ENCODE data around the gene ECE1.
"Not testable (repeated sequence)": the region's sequence is repeated elsewhere in the genome, so short reads cannot be mapped to it uniquely, and the experiment has no call there.

ECE1 gene

GRCh38 chr1:21285055-21285372, 5.2 kb downstream of the ECE1 start:
- WGBS (ENCODE audit: extremely low coverage, insufficient coverage, insufficient read length): no CpG with 5 or more reads among the region's 2 CpGs

DNA sequence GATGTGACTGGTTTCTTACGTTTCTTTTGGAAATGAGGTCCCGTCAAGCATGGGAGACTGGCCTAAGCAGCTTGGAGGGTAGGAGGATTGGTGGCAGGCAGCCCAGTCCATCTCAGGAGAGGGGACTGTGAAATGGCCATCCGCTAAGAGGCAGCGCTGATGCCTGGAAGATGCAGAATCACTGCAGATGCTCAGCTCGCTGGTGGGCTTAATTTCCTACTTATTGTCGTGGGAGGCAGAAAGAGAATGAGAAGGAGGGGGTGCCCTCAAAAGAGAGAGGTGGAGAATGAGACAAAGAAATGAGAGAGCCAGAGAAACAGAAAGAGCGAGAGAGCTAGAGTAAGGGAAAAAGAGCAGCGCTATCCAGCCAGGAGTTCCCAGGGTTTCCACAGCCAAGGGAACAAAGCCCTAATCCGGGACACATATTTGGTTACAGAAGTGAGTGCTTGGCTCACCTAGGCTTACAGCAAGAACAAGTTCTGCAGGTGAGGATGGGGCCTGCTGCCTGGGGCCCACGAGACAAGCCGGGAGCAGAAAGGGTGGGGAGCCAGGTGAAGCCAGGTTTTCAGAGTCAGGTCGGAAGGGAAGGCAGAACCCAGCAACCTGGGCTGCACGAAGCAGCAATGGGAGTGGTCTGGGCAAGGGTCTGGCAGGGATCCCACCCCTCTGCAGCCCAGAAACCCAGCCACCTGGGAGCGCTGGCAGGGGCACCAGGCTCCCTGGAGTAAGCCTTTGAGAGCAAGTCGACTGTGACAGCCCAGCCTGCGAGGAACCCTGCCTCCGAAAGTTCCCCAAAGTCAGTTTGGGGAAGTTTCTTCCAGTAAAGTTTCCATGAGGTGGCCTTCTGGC, 5.8 kb downstream of the ECE1 start:
- no peaks in the 10 kb centered on the region for H3K9me3 ChIP-seq (ENCODE audit: insufficient read depth, low read depth, low read length)
- no peak overlapping the region for H3K27ac ChIP-seq (ENCODE audit: low read depth, low read length)
- no CpG with 5 or more reads among the region's 17 CpGs for WGBS (ENCODE audit: extremely low coverage, insufficient coverage, insufficient read length)
- H4K12ac ChIP-seq (ENCODE audit: low read depth, low read length): no peak overlapping the region
- H3K4me3 ChIP-seq (ENCODE audit: low read depth, low read length): no peak overlapping the region
- no peak overlapping the region for H2AFZ ChIP-seq (ENCODE audit: insufficient read depth, low read length, poor library complexity)
- H4K8ac ChIP-seq (ENCODE audit: low read depth, low read length): no peak overlapping the region
- no peaks in the 10 kb centered on the region for H3K79me2 ChIP-seq (ENCODE audit: control insufficient read depth, insufficient read depth, low read length, poor library complexity)
- H3K9ac ChIP-seq (ENCODE audit: low read length): no peak overlapping the region
- no peaks in the 10 kb centered on the region for H3K36me3 ChIP-seq (ENCODE audit: control insufficient read depth in 1 of 2, insufficient read depth in 2 of 2, low read length in 2 of 2)
- peaks cover 2 to 11% of the 10 kb centered on the region in 2 experiments for H3K4me1 ChIP-seq (ENCODE audit: control insufficient read depth in 1 of 2, insufficient read depth in 2 of 2, low read length in 2 of 2)
- H2BK5ac ChIP-seq (ENCODE audit: low read depth, low read length, poor library complexity): no peak overlapping the region
- no peaks in the 10 kb centered on the region for H3K79me1 ChIP-seq (ENCODE audit: low read length)
- no peak overlapping the region for H3K4ac ChIP-seq (ENCODE audit: low read depth, low read length)
- no peak overlapping the region for H2BK12ac ChIP-seq (ENCODE audit: low read length)
- no peak overlapping the region for H2AK5ac ChIP-seq (ENCODE audit: low read length)
- DNase-seq: peak in 1 of 2 donors; percentile 24
- no peak overlapping the region for H3K14ac ChIP-seq (ENCODE audit: low read length)
- H3K4me2 ChIP-seq (ENCODE audit: low read length): no peak overlapping the region
- H3K27me3 ChIP-seq (ENCODE audit: insufficient read depth, low read length): no peaks in the 10 kb centered on the region
- H4K91ac ChIP-seq (ENCODE audit: low read depth, low read length): no peak overlapping the region
- H3K23ac ChIP-seq (ENCODE audit: low read length): no peak overlapping the region
- H3K18ac ChIP-seq (ENCODE audit: low read length): no peak overlapping the region
- no peak overlapping the region for H2BK120ac ChIP-seq (ENCODE audit: insufficient read depth, low read length, poor library complexity)

More at GRCh38 chr1:21285055-21285372, 5.2 kb downstream of the ECE1 start:
- Histone ChIP-seq H2BK120ac (ENCODE audit: insufficient read depth, low read length, poor library complexity) (no peak overlapping the region), H3K79me2 (ENCODE audit: control insufficient read depth, insufficient read depth, low read length, poor library complexity) (peaks cover 4% of the 10 kb centered on the region), H3K14ac (ENCODE audit: low read length) (no peak overlapping the region), H2AFZ (ENCODE audit: insufficient read depth, low read length, poor library complexity) (no peak overlapping the region), H3K4me2 (ENCODE audit: low read length) (no peak overlapping the region), H3K18ac (ENCODE audit: low read length) (no peak overlapping the region), H4K12ac (ENCODE audit: low read depth, low read length) (no peak overlapping the region), H2BK5ac (ENCODE audit: low read depth, low read length, poor library complexity) (no peak overlapping the region), H3K9ac (ENCODE audit: low read length) (no peak overlapping the region), H3K9me3 (ENCODE audit: insufficient read depth, low read depth, low read length) (no peaks in the 10 kb centered on the region), H2BK12ac (ENCODE audit: low read length) (no peak overlapping the region), H3K4me3 (ENCODE audit: low read depth, low read length) (no peak overlapping the region), H3K27ac (ENCODE audit: low read depth, low read length) (no peak overlapping the region), H3K4ac (ENCODE audit: low read depth, low read length) (no peak overlapping the region), H3K23ac (ENCODE audit: low read length) (no peak overlapping the region), H3K4me1 (ENCODE audit: control insufficient read depth in 1 of 2, insufficient read depth in 2 of 2, low read length in 2 of 2) (peaks cover 5 to 10% of the 10 kb centered on the region in 2 experiments), H4K8ac (ENCODE audit: low read depth, low read length) (no peak overlapping the region), H3K27me3 (ENCODE audit: insufficient read depth, low read length) (no peaks in the 10 kb centered on the region), H3K79me1 (ENCODE audit: low read length) (peaks cover 3% of the 10 kb centered on the region), H4K91ac (ENCODE audit: low read depth, low read length) (no peak overlapping the region), H2AK5ac (ENCODE audit: low read length) (no peak overlapping the region), H3K36me3 (ENCODE audit: control insufficient read depth in 1 of 2, insufficient read depth in 2 of 2, low read length in 2 of 2) (no peaks in the 10 kb centered on the region)
- DNase-seq: no peak

- H4K12ac ChIP-seq (ENCODE audit: low read depth, low read length): no peak overlapping the region
- H2BK120ac ChIP-seq (ENCODE audit: insufficient read depth, low read length, poor library complexity): no peak overlapping the region
- peaks cover 2 to 9% of the 10 kb centered on the region in 2 experiments for H3K4me1 ChIP-seq (ENCODE audit: control insufficient read depth in 1 of 2, insufficient read depth in 2 of 2, low read length in 2 of 2)
- WGBS (ENCODE audit: extremely low coverage, insufficient coverage, insufficient read length): no CpG with 5 or more reads among the region's 7 CpGs
- H2BK12ac ChIP-seq (ENCODE audit: low read length): no peak overlapping the region
- no peak for DNase-seq
- no peaks in the 10 kb centered on the region for H3K36me3 ChIP-seq (ENCODE audit: control insufficient read depth in 1 of 2, insufficient read depth in 2 of 2, low read length in 2 of 2)
- no peak overlapping the region for H2BK5ac ChIP-seq (ENCODE audit: low read depth, low read length, poor library complexity)
- H3K79me2 ChIP-seq (ENCODE audit: control insufficient read depth, insufficient read depth, low read length, poor library complexity): no peaks in the 10 kb centered on the region
- no peak overlapping the region for H4K8ac ChIP-seq (ENCODE audit: low read depth, low read length)
- no peak overlapping the region for H3K23ac ChIP-seq (ENCODE audit: low read length)
- no peak overlapping the region for H3K14ac ChIP-seq (ENCODE audit: low read length)
- H3K9me3 ChIP-seq (ENCODE audit: insufficient read depth, low read depth, low read length): peaks cover 2% of the 10 kb centered on the region
- no peak overlapping the region for H3K4me2 ChIP-seq (ENCODE audit: low read length)
- H3K4ac ChIP-seq (ENCODE audit: low read depth, low read length): no peak overlapping the region
- H3K18ac ChIP-seq (ENCODE audit: low read length): no peak overlapping the region
- no peak overlapping the region for H2AFZ ChIP-seq (ENCODE audit: insufficient read depth, low read length, poor library complexity)
- H3K27me3 ChIP-seq (ENCODE audit: insufficient read depth, low read length): no peaks in the 10 kb centered on the region
- no peak overlapping the region for H3K4me3 ChIP-seq (ENCODE audit: low read depth, low read length)
- no peak overlapping the region for H3K9ac ChIP-seq (ENCODE audit: low read length)
- no peaks in the 10 kb centered on the region for H3K79me1 ChIP-seq (ENCODE audit: low read length)
- H4K91ac ChIP-seq (ENCODE audit: low read depth, low read length): no peak overlapping the region
- no peak overlapping the region for H2AK5ac ChIP-seq (ENCODE audit: low read length)
- no peak overlapping the region for H3K27ac ChIP-seq (ENCODE audit: low read depth, low read length)
Measured at GRCh38 chr1:21283524-21283923, 6.7 kb downstream of the ECE1 start.

DNA sequence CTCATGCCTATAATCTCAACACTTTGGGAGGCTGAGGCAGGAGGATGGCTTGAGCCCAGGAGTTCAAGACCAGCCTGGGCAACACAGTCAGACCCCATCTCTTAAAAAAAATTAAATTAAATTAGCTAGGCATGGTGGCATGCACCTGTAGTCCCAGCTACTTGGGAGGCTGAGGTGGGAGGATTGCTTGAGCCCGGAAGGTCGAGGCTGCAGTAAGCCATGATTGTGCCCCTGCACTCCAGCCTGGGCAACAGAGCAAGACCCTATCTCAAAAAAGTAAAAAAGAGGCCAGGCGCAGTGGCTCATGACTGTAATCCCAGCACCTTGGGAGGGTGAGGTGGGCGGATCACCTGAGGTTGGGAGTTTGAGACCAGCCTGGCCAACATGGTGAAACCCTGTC, 8.2 kb downstream of the ECE1 start:
- H3K9ac ChIP-seq (ENCODE audit: low read length); H3K18ac ChIP-seq (ENCODE audit: low read length); H2AK5ac ChIP-seq (ENCODE audit: low read length); H3K79me2 ChIP-seq (ENCODE audit: control insufficient read depth, insufficient read depth, low read length, poor library complexity); H4K12ac ChIP-seq (ENCODE audit: low read depth, low read length); H3K4ac ChIP-seq (ENCODE audit: low read depth, low read length); H2BK120ac ChIP-seq (ENCODE audit: insufficient read depth, low read length, poor library complexity); H3K27me3 ChIP-seq (ENCODE audit: insufficient read depth, low read length); H4K8ac ChIP-seq (ENCODE audit: low read depth, low read length); DNase-seq; H3K36me3 ChIP-seq (ENCODE audit: control insufficient read depth in 1 of 2, insufficient read depth in 2 of 2, low read length in 2 of 2); H3K4me1 ChIP-seq (ENCODE audit: control insufficient read depth in 1 of 2, insufficient read depth in 2 of 2, low read length in 2 of 2); H2BK12ac ChIP-seq (ENCODE audit: low read length); H2AFZ ChIP-seq (ENCODE audit: insufficient read depth, low read length, poor library complexity); H3K27ac ChIP-seq (ENCODE audit: low read depth, low read length); H3K4me2 ChIP-seq (ENCODE audit: low read length); H2BK5ac ChIP-seq (ENCODE audit: low read depth, low read length, poor library complexity); H3K14ac ChIP-seq (ENCODE audit: low read length); H4K91ac ChIP-seq (ENCODE audit: low read depth, low read length); H3K79me1 ChIP-seq (ENCODE audit: low read length); H3K4me3 ChIP-seq (ENCODE audit: low read depth, low read length); H3K23ac ChIP-seq (ENCODE audit: low read length); H3K9me3 ChIP-seq (ENCODE audit: insufficient read depth, low read depth, low read length): not testable (repeated sequence)
- no CpG with 5 or more reads among the region's 4 CpGs for WGBS (ENCODE audit: extremely low coverage, insufficient coverage, insufficient read length)

Measured in trophoblast cell (in vitro differentiated cells and primary cell).